ENCODE measurements around the gene RNF112. TPM values are rescaled to one million over a fixed set of nuclear protein-coding genes. Genes with fewer than 3 reads are reported as not detected.

The RNF112 gene
- total RNA-seq (under 1 TPM; 0.25 to 0.57 TPM), total RNA-seq (0.45 to 0.46 reads per million in 2 donors)

- H3K4me3 Mint-ChIP-seq = no peak within 1 kb of the TSS
- peaks cover 3% of the 10 kb centered on the region for H3K36me3 Mint-ChIP-seq (ENCODE audit: low read depth)
- ATAC-seq (no peak), DNase-seq (no peak)
- no peaks in the 10 kb centered on the region for H3K9me3 ChIP-seq (ENCODE audit: control insufficient read depth, low read length, poor library complexity, severe bottlenecking)
- peaks cover 4% of the 10 kb centered on the region for H3K4me1 Mint-ChIP-seq
- H3K27ac Mint-ChIP-seq = peak within 1 kb of the TSS; percentile 73
- no peaks in the 10 kb centered on the region for H3K27me3 Mint-ChIP-seq
Measured at GRCh38 chr17:19410875-19411620, at the start of gene RNF112. Gene RNF112, plus strand, starts transcription at chr17:19411232. Its CDS starts 177 bp downstream, at chr17:19411409.

GRCh38 chr17:19361326-19361725, 49.7 kb upstream of the RNF112 start:
- H3K4me1 Mint-ChIP-seq = peaks cover 16% of the 10 kb centered on the region
- peak overlapping the region; percentile 84 for H3K4me3 Mint-ChIP-seq
- DNase-seq (no peak), ATAC-seq (no peak)
- H3K9me3 ChIP-seq (ENCODE audit: control insufficient read depth, low read length, poor library complexity, severe bottlenecking) = no peaks in the 10 kb centered on the region
- peaks cover 4% of the 10 kb centered on the region for H3K36me3 Mint-ChIP-seq (ENCODE audit: low read depth)
- peak overlapping the region; percentile 67 for H3K27ac Mint-ChIP-seq
- peaks cover 44% of the 10 kb centered on the region for H3K27me3 Mint-ChIP-seq

- Mint-ChIP-seq H3K4me3 (peak overlapping the region; percentile 84), H3K27me3 (peaks cover 40% of the 10 kb centered on the region), H3K36me3 (ENCODE audit: low read depth) (peaks cover 2% of the 10 kb centered on the region), H3K4me1 (peaks cover 15% of the 10 kb centered on the region), H3K27ac (peak overlapping the region; percentile 67)
- no peak for DNase-seq
- no peak for ATAC-seq
- H3K9me3 ChIP-seq (ENCODE audit: control insufficient read depth, low read length, poor library complexity, severe bottlenecking) = no peaks in the 10 kb centered on the region
Measured at GRCh38 chr17:19361944-19362276, 49.1 kb upstream of the RNF112 start.

GRCh38 chr17:19362277-19363113, 48.5 kb upstream of the RNF112 start, which contains the start of gene B9D1:
Gene B9D1, minus strand, starts transcription at chr17:19362723. Its CDS starts 154 bp downstream, at chr17:19362569.
- Mint-ChIP-seq H3K27me3 (peaks cover 34% of the 10 kb centered on the region), H3K4me3 (peak within 1 kb of the TSS; percentile 84), H3K36me3 (ENCODE audit: low read depth) (peaks cover 2% of the 10 kb centered on the region), H3K27ac (peak within 1 kb of the TSS; percentile 67), H3K4me1 (peaks cover 16% of the 10 kb centered on the region)
- DNase-seq (peak; percentile 89 to 93 (median 89)), ATAC-seq (peak; percentile 92)
- H3K9me3 ChIP-seq (ENCODE audit: control insufficient read depth, low read length, poor library complexity, severe bottlenecking) = no peaks in the 10 kb centered on the region

GRCh38 chr17:19363114-19363438, 48.0 kb upstream of the RNF112 start:
- Mint-ChIP-seq H3K36me3 (ENCODE audit: low read depth) (peaks cover 2% of the 10 kb centered on the region), H3K4me3 (peak overlapping the region; percentile 84), H3K27me3 (peaks cover 32% of the 10 kb centered on the region), H3K4me1 (peaks cover 18% of the 10 kb centered on the region), H3K27ac (peak overlapping the region; percentile 65)
- no peaks in the 10 kb centered on the region for H3K9me3 ChIP-seq (ENCODE audit: control insufficient read depth, low read length, poor library complexity, severe bottlenecking)
- DNase-seq = no peak
- ATAC-seq = no peak

GRCh38 chr17:19363460-19364035, 47.5 kb upstream of the RNF112 start:
- Mint-ChIP-seq H3K4me1 (peaks cover 20% of the 10 kb centered on the region), H3K27ac (peak overlapping the region; percentile 65), H3K4me3 (no peak overlapping the region), H3K27me3 (peaks cover 27% of the 10 kb centered on the region), H3K36me3 (ENCODE audit: low read depth) (peaks cover 2% of the 10 kb centered on the region)
- DNase-seq (no peak), ATAC-seq (no peak)
- H3K9me3 ChIP-seq (ENCODE audit: control insufficient read depth, low read length, poor library complexity, severe bottlenecking) = no peaks in the 10 kb centered on the region

GRCh38 chr17:19364699-19365498, 46.1 kb upstream of the RNF112 start:
- no peaks in the 10 kb centered on the region for H3K9me3 ChIP-seq (ENCODE audit: control insufficient read depth, low read length, poor library complexity, severe bottlenecking)
- DNase-seq (no peak), ATAC-seq (no peak)
- Mint-ChIP-seq H3K36me3 (ENCODE audit: low read depth) (no peaks in the 10 kb centered on the region), H3K27me3 (peaks cover 13% of the 10 kb centered on the region), H3K4me3 (no peak overlapping the region), H3K4me1 (peaks cover 32% of the 10 kb centered on the region), H3K27ac (no peak overlapping the region)

- ATAC-seq (no peak), DNase-seq (no peak)
- no peaks in the 10 kb centered on the region for H3K9me3 ChIP-seq (ENCODE audit: control insufficient read depth, low read length, poor library complexity, severe bottlenecking)
- no peaks in the 10 kb centered on the region for H3K36me3 Mint-ChIP-seq (ENCODE audit: low read depth)
- H3K27me3 Mint-ChIP-seq = peaks cover 9% of the 10 kb centered on the region
- H3K4me1 Mint-ChIP-seq = peaks cover 36% of the 10 kb centered on the region
- H3K27ac Mint-ChIP-seq = no peak overlapping the region
- no peak overlapping the region for H3K4me3 Mint-ChIP-seq
Measured at GRCh38 chr17:19365499-19365817, 45.6 kb upstream of the RNF112 start.

- DNase-seq (no peak), ATAC-seq (no peak)
- Mint-ChIP-seq H3K36me3 (ENCODE audit: low read depth) (no peaks in the 10 kb centered on the region), H3K4me1 (peaks cover 42% of the 10 kb centered on the region), H3K4me3 (no peak overlapping the region), H3K27ac (no peak overlapping the region), H3K27me3 (peaks cover 4% of the 10 kb centered on the region)
- no peaks in the 10 kb centered on the region for H3K9me3 ChIP-seq (ENCODE audit: control insufficient read depth, low read length, poor library complexity, severe bottlenecking)
Measured at GRCh38 chr17:19365833-19366636, 45.0 kb upstream of the RNF112 start.

GRCh38 chr17:19366637-19366972, 44.4 kb upstream of the RNF112 start:
- DNase-seq = no peak
- ATAC-seq = no peak
- no peaks in the 10 kb centered on the region for H3K36me3 Mint-ChIP-seq (ENCODE audit: low read depth)
- no peaks in the 10 kb centered on the region for H3K27me3 Mint-ChIP-seq
- no peaks in the 10 kb centered on the region for H3K9me3 ChIP-seq (ENCODE audit: control insufficient read depth, low read length, poor library complexity, severe bottlenecking)
- peak overlapping the region; percentile 66 for H3K27ac Mint-ChIP-seq
- peaks cover 43% of the 10 kb centered on the region for H3K4me1 Mint-ChIP-seq
- no peak overlapping the region for H3K4me3 Mint-ChIP-seq

- H3K27ac Mint-ChIP-seq = peak overlapping the region; percentile 74
- no peak for DNase-seq
- H3K4me1 Mint-ChIP-seq = peaks cover 43% of the 10 kb centered on the region
- H3K9me3 ChIP-seq (ENCODE audit: control insufficient read depth, low read length, poor library complexity, severe bottlenecking) = no peaks in the 10 kb centered on the region
- no peak for ATAC-seq
- H3K4me3 Mint-ChIP-seq = no peak overlapping the region
- no peaks in the 10 kb centered on the region for H3K36me3 Mint-ChIP-seq (ENCODE audit: low read depth)
- no peaks in the 10 kb centered on the region for H3K27me3 Mint-ChIP-seq
Measured at GRCh38 chr17:19368229-19368628, 42.8 kb upstream of the RNF112 start.

GRCh38 chr17:19369107-19369778, 41.8 kb upstream of the RNF112 start:
- Mint-ChIP-seq H3K27ac (peak overlapping the region; percentile 74), H3K4me1 (peaks cover 43% of the 10 kb centered on the region), H3K4me3 (peak overlapping the region; percentile 69)

More at GRCh38 chr17:19369107-19369778, 41.8 kb upstream of the RNF112 start:
- DNase-seq = peak in 1 of 3 donors; percentile 0
- no peaks in the 10 kb centered on the region for H3K36me3 Mint-ChIP-seq (ENCODE audit: low read depth)
- no peaks in the 10 kb centered on the region for H3K27me3 Mint-ChIP-seq
- no peaks in the 10 kb centered on the region for H3K9me3 ChIP-seq (ENCODE audit: control insufficient read depth, low read length, poor library complexity, severe bottlenecking)
- no peak for ATAC-seq

Measured in T-helper 17 cell (primary cell).